Measurements from ENCODE around the gene GALP. TPM values are rescaled to one million over a fixed set of nuclear protein-coding genes. Genes with fewer than 3 reads are reported as not detected.
"Not testable (repeated sequence)": the region's sequence is repeated elsewhere in the genome, so short reads cannot be mapped to it uniquely, and the experiment has no call there.

The GALP gene
- total RNA-seq, 1 donor from 2014 or later: 0.37 TPM

- H3K4me3 Mint-ChIP-seq: no peak overlapping the region
- DNase-seq (ENCODE audit: low read depth, low spot score): no peak
- H3K4me1 Mint-ChIP-seq: no peaks in the 10 kb centered on the region
- H3K27me3 Mint-ChIP-seq (ENCODE audit: low read depth): peaks cover 10% of the 10 kb centered on the region
- H3K9me3 Mint-ChIP-seq: no peaks in the 10 kb centered on the region
- no peak for TF ChIP-seq CTCF (conservative IDR thresholded peaks at IDR 0.05)
- H3K36me3 Mint-ChIP-seq (ENCODE audit: low read depth): no peaks in the 10 kb centered on the region
- H3K27ac Mint-ChIP-seq (ENCODE audit: unreplicated experiment): no peak overlapping the region
These were observed 33.3 kb downstream of the GALP start for GRCh38 chr19:56209091-56209490.

- not testable (repeated sequence) for H3K27ac Mint-ChIP-seq (ENCODE audit: unreplicated experiment); H3K4me1 Mint-ChIP-seq; H3K27me3 Mint-ChIP-seq (ENCODE audit: low read depth); H3K4me3 Mint-ChIP-seq; H3K36me3 Mint-ChIP-seq (ENCODE audit: low read depth); DNase-seq (ENCODE audit: low read depth, low spot score); H3K9me3 Mint-ChIP-seq
These were observed 34.2 kb downstream of the GALP start for GRCh38 chr19:56210036-56210435.

- no peak for DNase-seq (ENCODE audit: low read depth, low spot score)
- no peak overlapping the region for H3K27ac Mint-ChIP-seq (ENCODE audit: unreplicated experiment)
- no peak for TF ChIP-seq CTCF (conservative IDR thresholded peaks at IDR 0.05)
- no peaks in the 10 kb centered on the region for H3K9me3 Mint-ChIP-seq
- H3K4me1 Mint-ChIP-seq: no peaks in the 10 kb centered on the region
- no peaks in the 10 kb centered on the region for H3K36me3 Mint-ChIP-seq (ENCODE audit: low read depth)
- H3K27me3 Mint-ChIP-seq (ENCODE audit: low read depth): no peaks in the 10 kb centered on the region
- H3K4me3 Mint-ChIP-seq: no peak overlapping the region
These were observed 35.9 kb downstream of the GALP start for GRCh38 chr19:56211718-56212117.

- Mint-ChIP-seq H3K36me3 (ENCODE audit: low read depth) (peaks cover 9% of the 10 kb centered on the region), H3K4me3 (no peak overlapping the region), H3K27ac (ENCODE audit: unreplicated experiment) (no peak overlapping the region), H3K4me1 (no peaks in the 10 kb centered on the region), H3K27me3 (ENCODE audit: low read depth) (no peaks in the 10 kb centered on the region), H3K9me3 (no peaks in the 10 kb centered on the region)
- TF ChIP-seq CTCF (conservative IDR thresholded peaks at IDR 0.05): no peak
- DNase-seq (ENCODE audit: low read depth, low spot score): no peak
These were observed 41.5 kb downstream of the GALP start for GRCh38 chr19:56217039-56217949.

GRCh38 chr19:56218961-56219360, 43.2 kb downstream of the GALP start:
- Mint-ChIP-seq H3K9me3 (no peaks in the 10 kb centered on the region), H3K4me1 (no peaks in the 10 kb centered on the region), H3K27me3 (ENCODE audit: low read depth) (no peaks in the 10 kb centered on the region), H3K36me3 (ENCODE audit: low read depth) (peaks cover 13% of the 10 kb centered on the region), H3K27ac (ENCODE audit: unreplicated experiment) (no peak overlapping the region), H3K4me3 (no peak overlapping the region)
- DNase-seq (ENCODE audit: low read depth, low spot score): no peak
- no peak for TF ChIP-seq CTCF (conservative IDR thresholded peaks at IDR 0.05)

- not testable (repeated sequence) for H3K9me3 Mint-ChIP-seq
These were observed 45.6 kb downstream of the GALP start for GRCh38 chr19:56221442-56221841.

More at GRCh38 chr19:56221442-56221841, 45.6 kb downstream of the GALP start:
- not testable (repeated sequence) for H3K4me1 Mint-ChIP-seq; DNase-seq (ENCODE audit: low read depth, low spot score); H3K4me3 Mint-ChIP-seq; H3K27me3 Mint-ChIP-seq (ENCODE audit: low read depth)
- peaks cover 13% of the 10 kb centered on the region for H3K36me3 Mint-ChIP-seq (ENCODE audit: low read depth)
- H3K27ac Mint-ChIP-seq (ENCODE audit: unreplicated experiment): peak overlapping the region; percentile 29
- TF ChIP-seq CTCF (conservative IDR thresholded peaks at IDR 0.05): peak; percentile 55

Measured in neural crest cell (in vitro differentiated cells).